Neural cell (in vitro differentiated cells): Measurements from ENCODE around the gene MYCN. TPM values are rescaled to one million over a fixed set of nuclear protein-coding genes. Genes with fewer than 3 reads are reported as not detected.

Experiments
- H2AFZ ChIP-seq: fragments of 200-600, 300-800 bp; sonication (generic), shearing (Covaris generic); 2 replicates; pipeline ENCODE4 v1.6.0; 2014; ENCODE audit warnings: low read depth, mild to moderate bottlenecking, antibody characterized with exemption, low read length, moderate library complexity
- H3F3A ChIP-seq: fragments of 200-600 bp; shearing (Covaris generic); 2 replicates; pipeline ENCODE4 v1.6.1; 2016; ENCODE audit warnings: mild to moderate bottlenecking, moderate library complexity, mixed read lengths, antibody characterized with exemption, low read length; ENCODE audit not compliant: insufficient read depth, poor library complexity, severe bottlenecking
- H3K27ac ChIP-seq: fragments of 200-600, 300-800 bp; sonication (generic), shearing (Covaris generic); 2 replicates; pipeline ENCODE4 v1.5.1; 2014; ENCODE audit warnings: mild to moderate bottlenecking, low read length, moderate library complexity
- H3K27me3 ChIP-seq: fragments of 300-800, 200-600 bp; sonication (generic), shearing (Covaris generic); 2 replicates; pipeline ENCODE4 v1.6.0; 2014; ENCODE audit warnings: mild to moderate bottlenecking, low read depth, low read length, moderate library complexity; ENCODE audit not compliant: insufficient read depth
- H3K36me3 ChIP-seq: fragments of 300-800, 200-600 bp; sonication (generic), shearing (Covaris generic); 2 replicates; pipeline ENCODE4 v1.5.1; 2014; ENCODE audit warnings: mild to moderate bottlenecking, antibody characterized with exemption, low read length, moderate library complexity; ENCODE audit not compliant: insufficient read depth
- H3K4me2 ChIP-seq: fragments of 300-800, 200-600 bp; sonication (generic), shearing (Covaris generic); 2 replicates; pipeline ENCODE4 v1.6.0; 2014; ENCODE audit warnings: mild to moderate bottlenecking, low read length
- H3K4me3 ChIP-seq: fragments of 300-800, 200-600 bp; sonication (generic), shearing (Covaris generic); 2 replicates; pipeline ENCODE4 v1.5.1; 2014; ENCODE audit warnings: mild to moderate bottlenecking, low read length, moderate library complexity
- H3K79me2 ChIP-seq: fragments of 200-600 bp; shearing (Covaris generic); replicated peaks from 2 replicates; pipeline ENCODE4 v1.6.0; 2014; ENCODE audit warnings: mild to moderate bottlenecking, low read length, moderate library complexity; ENCODE audit not compliant: insufficient read depth
- H3K9ac ChIP-seq: fragments of 300-800, 200-600 bp; sonication (generic), shearing (Covaris generic); 2 replicates; pipeline ENCODE4 v1.6.1; 2016; ENCODE audit warnings: mild to moderate bottlenecking, low read length, mixed read lengths
- H3K9me2 ChIP-seq: fragments of 200-600 bp; shearing (Covaris generic); 2 replicates; pipeline ENCODE4 v1.6.1; 2016; ENCODE audit warnings: mild to moderate bottlenecking, low read length, mixed read lengths; ENCODE audit not compliant: insufficient read depth
- H3K9me3 ChIP-seq: fragments of 200-600, 300-800 bp; sonication (generic), shearing (Covaris generic); 2 replicates; pipeline ENCODE4 v1.6.1; 2016; ENCODE audit warnings: mild to moderate bottlenecking, mixed run types, low read length, moderate library complexity, mixed read lengths
- H4K20me1 ChIP-seq: fragments of 200-600 bp; shearing (Covaris generic); 2 replicates; pipeline ENCODE4 v1.6.1; 2016; ENCODE audit warnings: mild to moderate bottlenecking, mixed run types; ENCODE audit not compliant: insufficient read depth
- EP300 ChIP-seq: fragments of 450-650 bp; conservative IDR thresholded peaks from 2 replicates; pipeline ENCODE4 v1.6.1; 2014; ENCODE audit warnings: antibody characterized with exemption, mild to moderate bottlenecking, moderate library complexity; ENCODE audit not compliant: poor library complexity, severe bottlenecking
- EZH2 ChIP-seq: fragments of 200-600, 300-800 bp; shearing (Covaris generic), sonication (generic); IDR thresholded peaks from 2 replicates; pipeline ENCODE4 v1.6.1; 2014; ENCODE audit warnings: antibody characterized with exemption, low read length, borderline replicate concordance, mild to moderate bottlenecking; ENCODE audit not compliant: insufficient read depth, poor library complexity, severe bottlenecking
- MXI1 ChIP-seq: fragments of 450-650 bp; conservative IDR thresholded peaks from 2 replicates; pipeline ENCODE4 v1.6.1; 2014; ENCODE audit warnings: antibody characterized with exemption, mild to moderate bottlenecking; ENCODE audit not compliant: poor library complexity, severe bottlenecking
- POLR2AphosphoS5 ChIP-seq: IDR thresholded peaks from 2 replicates; pipeline ENCODE4 v1.6.1; 2012
- RAD21 ChIP-seq: fragments of 450-650 bp; conservative IDR thresholded peaks from 2 replicates; pipeline ENCODE4 v1.6.1; 2014; ENCODE audit warnings: antibody characterized with exemption, mild to moderate bottlenecking, moderate library complexity
- REST ChIP-seq: IDR thresholded peaks from 2 replicates; pipeline ENCODE4 v1.6.1; 2012; ENCODE audit warnings: borderline replicate concordance
- SMC3 ChIP-seq: fragments of 450-650 bp; conservative IDR thresholded peaks from 2 replicates; pipeline ENCODE4 v1.6.1; 2014; ENCODE audit warnings: antibody characterized with exemption, mild to moderate bottlenecking, moderate library complexity; ENCODE audit not compliant: poor library complexity
- TAF1 ChIP-seq: IDR thresholded peaks from 2 replicates; pipeline ENCODE4 v1.6.1; 2012; ENCODE audit warnings: low read depth
- polyA plus RNA-seq: library from polyadenylated mRNA; depleted of rRNA; stranded (reverse); fragments of >200 nt; gene quantifications from 2 replicates; pipeline ENCODE4 v1.2.3, GENCODE V29; 2014
- TF ChIP-seq, protein P1 (sequence below): fragments of 450-650 bp; IDR thresholded peaks from 2 replicates; pipeline ENCODE4 v1.5.1; 2014; ENCODE audit warnings: antibody characterized with exemption, mild to moderate bottlenecking, moderate library complexity; ENCODE audit not compliant: poor library complexity, severe bottlenecking

Gene MYCN
- polyA plus RNA-seq, 1 donor from 2014 or later: 25.1 TPM

DNA sequence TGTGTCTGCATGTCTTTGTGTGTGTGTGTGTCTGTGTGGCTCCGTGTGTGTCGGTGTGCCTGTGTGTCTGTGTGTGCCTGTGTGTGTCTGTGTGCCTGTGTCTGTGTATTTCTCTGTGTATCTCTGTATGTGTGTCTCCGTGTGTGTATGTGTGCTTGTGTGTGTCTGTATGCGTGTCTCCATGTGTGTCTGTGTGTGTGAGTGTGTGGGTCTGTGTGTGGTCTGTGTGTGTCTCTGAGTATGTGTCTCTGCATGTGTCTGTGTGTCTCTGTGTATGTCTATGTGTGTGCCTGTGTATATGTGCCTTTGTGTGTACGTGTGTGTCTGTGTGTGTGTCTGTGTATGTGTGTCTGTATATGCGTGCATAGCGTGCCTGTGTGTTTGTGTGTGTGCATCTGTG is 45.2 kb downstream of the MYCN start:
- Histone ChIP-seq H3K27ac (no peak overlapping the region), H2AFZ (no peak overlapping the region), H3K9ac (no peak overlapping the region), H3K9me2 (no peaks in the 10 kb centered on the region), H3K4me2 (no peak overlapping the region), H4K20me1 (no peaks in the 10 kb centered on the region), H3F3A (no peaks in the 10 kb centered on the region), H3K9me3 (no peaks in the 10 kb centered on the region), H3K36me3 (no peaks in the 10 kb centered on the region), H3K79me2 (no peaks in the 10 kb centered on the region), H3K4me3 (no peak overlapping the region), H3K27me3 (no peaks in the 10 kb centered on the region)
- TF ChIP-seq POLR2AphosphoS5 (no peak), EZH2 (no peak), EP300 (no peak), TAF1 (no peak), RAD21 (no peak), MXI1 (no peak), SMC3 (no peak), REST (no peak)
- TF ChIP-seq, protein P1, sequence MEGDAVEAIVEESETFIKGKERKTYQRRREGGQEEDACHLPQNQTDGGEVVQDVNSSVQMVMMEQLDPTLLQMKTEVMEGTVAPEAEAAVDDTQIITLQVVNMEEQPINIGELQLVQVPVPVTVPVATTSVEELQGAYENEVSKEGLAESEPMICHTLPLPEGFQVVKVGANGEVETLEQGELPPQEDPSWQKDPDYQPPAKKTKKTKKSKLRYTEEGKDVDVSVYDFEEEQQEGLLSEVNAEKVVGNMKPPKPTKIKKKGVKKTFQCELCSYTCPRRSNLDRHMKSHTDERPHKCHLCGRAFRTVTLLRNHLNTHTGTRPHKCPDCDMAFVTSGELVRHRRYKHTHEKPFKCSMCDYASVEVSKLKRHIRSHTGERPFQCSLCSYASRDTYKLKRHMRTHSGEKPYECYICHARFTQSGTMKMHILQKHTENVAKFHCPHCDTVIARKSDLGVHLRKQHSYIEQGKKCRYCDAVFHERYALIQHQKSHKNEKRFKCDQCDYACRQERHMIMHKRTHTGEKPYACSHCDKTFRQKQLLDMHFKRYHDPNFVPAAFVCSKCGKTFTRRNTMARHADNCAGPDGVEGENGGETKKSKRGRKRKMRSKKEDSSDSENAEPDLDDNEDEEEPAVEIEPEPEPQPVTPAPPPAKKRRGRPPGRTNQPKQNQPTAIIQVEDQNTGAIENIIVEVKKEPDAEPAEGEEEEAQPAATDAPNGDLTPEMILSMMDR: no peak

DNA sequence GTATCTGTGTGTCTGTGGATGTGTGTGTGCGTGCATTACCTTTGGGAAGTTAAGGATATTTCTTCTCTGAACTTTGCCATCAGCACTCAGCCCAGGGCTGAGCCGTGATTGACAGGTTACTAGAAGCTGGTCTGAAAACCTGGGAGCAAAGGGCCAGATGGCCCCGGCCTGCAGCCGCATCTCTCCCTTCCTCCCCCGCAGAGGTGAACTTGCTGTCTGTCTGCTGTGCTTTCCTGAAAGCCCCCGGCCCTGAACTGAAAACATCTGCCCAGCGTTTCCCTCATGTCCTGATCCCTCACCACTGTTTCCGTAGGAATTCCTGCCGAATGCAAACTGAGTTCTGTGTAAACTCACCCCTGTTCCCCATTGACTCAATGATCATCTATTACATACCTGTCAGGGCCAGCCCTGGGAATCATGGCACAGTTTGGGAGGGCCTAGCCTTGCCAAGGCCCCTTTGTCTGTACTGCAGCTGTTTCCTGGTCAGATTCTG is 45.8 kb downstream of the MYCN start:
- Histone ChIP-seq H4K20me1 (no peaks in the 10 kb centered on the region), H3K4me2 (no peak overlapping the region), H3K9me3 (no peaks in the 10 kb centered on the region), H3K9me2 (no peaks in the 10 kb centered on the region), H3K79me2 (no peaks in the 10 kb centered on the region), H3K36me3 (no peaks in the 10 kb centered on the region), H3K27ac (no peak overlapping the region), H3K9ac (no peak overlapping the region), H3K4me3 (no peak overlapping the region), H2AFZ (no peak overlapping the region), H3K27me3 (no peaks in the 10 kb centered on the region), H3F3A (no peaks in the 10 kb centered on the region)
- TF ChIP-seq EZH2 (no peak), RAD21 (no peak), EP300 (no peak), TAF1 (no peak), REST (no peak)
